Astrocyte (in vitro differentiated cells and primary cell): ENCODE data around the gene OR3A2.

Experiments
- EZH2 ChIP-seq: IDR thresholded peaks from 2 replicates; pipeline ENCODE4 v1.6.1; 2012; ENCODE audit warnings: mild to moderate bottlenecking, low read length, inconsistent platforms; ENCODE audit not compliant: insufficient read depth
- TF ChIP-seq, protein P1 (sequence below): IDR thresholded peaks from 2 replicates; pipeline ENCODE4 v1.5.1; 2011; ENCODE audit warnings: low read depth, mild to moderate bottlenecking, inconsistent platforms, low read length, moderate library complexity; ENCODE audit not compliant: insufficient read depth

DNA sequence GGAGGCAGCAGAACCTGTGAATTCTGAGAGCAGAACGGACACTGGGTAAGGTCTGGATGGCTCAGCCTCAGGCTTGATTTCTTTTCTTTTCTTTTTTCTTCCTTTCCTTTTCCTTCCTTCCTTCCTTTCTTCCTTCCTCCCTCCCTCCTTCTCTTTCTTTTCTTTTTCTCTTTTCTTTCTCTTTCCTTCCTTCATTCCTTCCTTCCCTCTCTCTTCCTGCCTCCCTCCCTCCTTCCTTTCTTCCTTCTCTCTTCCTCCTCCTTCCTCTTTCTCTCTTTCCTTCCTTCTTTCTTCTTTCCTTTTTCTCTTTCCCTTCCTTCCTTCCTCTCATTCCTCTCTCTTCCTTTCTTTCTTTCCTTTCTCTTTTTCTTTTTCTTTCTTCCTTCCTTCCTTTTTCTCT lies 125.9 kb downstream of the OR3A2 start:
- TF ChIP-seq, protein P1, sequence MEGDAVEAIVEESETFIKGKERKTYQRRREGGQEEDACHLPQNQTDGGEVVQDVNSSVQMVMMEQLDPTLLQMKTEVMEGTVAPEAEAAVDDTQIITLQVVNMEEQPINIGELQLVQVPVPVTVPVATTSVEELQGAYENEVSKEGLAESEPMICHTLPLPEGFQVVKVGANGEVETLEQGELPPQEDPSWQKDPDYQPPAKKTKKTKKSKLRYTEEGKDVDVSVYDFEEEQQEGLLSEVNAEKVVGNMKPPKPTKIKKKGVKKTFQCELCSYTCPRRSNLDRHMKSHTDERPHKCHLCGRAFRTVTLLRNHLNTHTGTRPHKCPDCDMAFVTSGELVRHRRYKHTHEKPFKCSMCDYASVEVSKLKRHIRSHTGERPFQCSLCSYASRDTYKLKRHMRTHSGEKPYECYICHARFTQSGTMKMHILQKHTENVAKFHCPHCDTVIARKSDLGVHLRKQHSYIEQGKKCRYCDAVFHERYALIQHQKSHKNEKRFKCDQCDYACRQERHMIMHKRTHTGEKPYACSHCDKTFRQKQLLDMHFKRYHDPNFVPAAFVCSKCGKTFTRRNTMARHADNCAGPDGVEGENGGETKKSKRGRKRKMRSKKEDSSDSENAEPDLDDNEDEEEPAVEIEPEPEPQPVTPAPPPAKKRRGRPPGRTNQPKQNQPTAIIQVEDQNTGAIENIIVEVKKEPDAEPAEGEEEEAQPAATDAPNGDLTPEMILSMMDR: no peak
- no peak for TF ChIP-seq EZH2
